GM19463 (cell line): ENCODE results near the gene COL18A1.

Source experiments
- ATAC-seq: cut with Tn5 transposase; IDR thresholded peaks from one replicate; pipeline ENCODE4 v1.9.1; 2021; ENCODE audit warnings: mild to moderate bottlenecking, moderate library complexity; ENCODE audit not compliant: unreplicated experiment

Gene COL18A1

DNA sequence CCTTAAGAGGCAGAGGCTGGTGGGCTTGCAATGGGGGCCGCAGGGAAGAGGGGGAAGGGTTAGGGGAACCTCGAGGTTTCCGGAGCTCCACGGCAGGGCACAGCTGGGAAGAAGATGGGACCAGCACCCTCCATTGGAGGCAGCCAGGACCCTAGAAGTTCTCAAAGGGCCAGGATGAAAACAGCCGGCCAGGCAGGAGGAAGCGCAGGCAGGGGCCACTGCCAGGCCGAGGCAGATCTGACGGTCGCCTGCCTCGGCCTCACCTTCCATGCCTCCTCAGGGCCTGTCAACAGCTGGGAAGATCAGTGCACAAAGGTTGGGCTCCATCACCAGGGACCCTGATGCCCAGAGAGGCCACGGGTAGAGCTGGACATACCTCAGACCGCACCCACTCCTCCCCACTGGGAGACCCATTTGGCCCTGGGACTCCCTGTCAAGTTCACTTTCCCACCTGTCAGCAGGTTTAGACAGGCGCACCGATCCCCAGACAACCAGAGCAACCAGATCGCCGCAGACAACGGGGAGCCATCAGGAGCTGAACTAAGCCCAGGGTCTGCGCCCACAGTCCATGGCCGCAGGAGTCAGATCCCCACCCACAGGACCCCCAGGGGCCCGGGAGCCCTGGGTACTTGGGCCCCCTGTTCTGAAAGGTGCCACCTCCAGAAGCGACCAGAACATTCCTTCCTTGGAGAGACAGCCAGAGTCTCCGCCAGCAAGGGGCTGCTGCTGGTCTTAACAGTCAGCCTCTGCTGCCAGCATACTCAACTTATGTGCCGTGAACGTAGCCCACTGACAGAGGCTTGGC, 135.0 kb downstream of the COL18A1 start:
- ATAC-seq, result no peak

- no peak for ATAC-seq
These were observed 135.6 kb downstream of the COL18A1 start for GRCh38 chr21:45540601-45540970.

GRCh38 chr21:45541221-45542039, 136.5 kb downstream of the COL18A1 start:
- peak; percentile 70 for ATAC-seq

- ATAC-seq, result peak; percentile 62
These were observed 137.3 kb downstream of the COL18A1 start, which contains the start of gene SLC19A1 for GRCh38 chr21:45542242-45542666. Gene SLC19A1, minus strand, starts transcription at chr21:45542440. Its CDS starts 4,481 bp downstream, at chr21:45537959.

GRCh38 chr21:45542667-45543370, 137.9 kb downstream of the COL18A1 start:
- no peak for ATAC-seq

DNA sequence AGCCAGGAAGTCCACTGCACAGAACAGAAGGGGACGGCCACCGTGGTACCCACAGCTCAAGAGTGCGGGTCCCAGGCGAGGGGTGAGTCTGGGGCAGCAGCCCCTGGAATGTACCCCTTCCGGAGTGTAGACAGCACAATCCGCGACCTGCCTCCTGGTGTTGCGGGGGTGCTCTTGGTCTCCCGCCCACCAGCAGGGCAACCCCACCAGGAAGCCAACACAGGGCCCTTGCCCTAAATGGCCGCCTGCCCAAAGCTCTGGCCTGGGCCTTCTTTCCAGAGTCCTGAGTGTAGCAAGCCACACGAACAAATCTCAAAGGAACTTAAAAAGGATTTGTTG, 138.4 kb downstream of the COL18A1 start:
- ATAC-seq, result no peak

DNA sequence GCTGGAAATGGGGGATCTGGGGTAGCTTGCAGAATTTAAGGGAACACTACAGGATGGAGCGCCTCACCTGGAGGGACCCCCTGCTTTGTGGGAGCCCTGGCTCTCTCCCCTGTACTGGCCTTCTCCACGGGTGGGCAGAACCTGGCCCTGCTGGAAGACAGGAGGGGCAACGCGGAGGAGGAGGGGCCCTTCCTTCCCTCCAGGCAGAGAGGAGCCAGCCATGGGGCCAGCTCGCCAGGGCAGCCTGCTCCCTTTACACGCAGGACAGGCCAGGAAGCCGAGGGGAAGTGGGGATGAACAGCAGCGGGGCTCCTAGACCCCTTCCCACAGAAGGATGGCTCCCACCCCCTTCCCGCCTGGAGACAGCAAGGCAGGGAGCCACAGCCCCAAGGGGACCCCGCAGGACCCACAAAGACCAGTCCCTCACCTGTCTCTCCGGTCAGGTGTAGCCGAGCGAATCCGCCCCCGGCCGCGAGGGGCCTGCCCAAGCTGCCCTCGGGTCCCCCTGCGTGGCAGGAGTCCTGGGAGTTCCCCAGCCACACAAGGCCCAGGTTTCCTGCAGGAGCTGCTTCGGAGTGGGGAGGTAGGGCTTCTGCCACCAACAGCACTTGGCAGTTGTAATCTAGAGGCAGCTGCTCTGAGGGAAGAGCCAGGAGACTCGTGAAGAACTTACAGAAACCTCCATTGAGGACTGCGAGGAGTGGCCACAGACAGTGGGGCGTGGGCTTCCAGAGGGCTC, 138.9 kb downstream of the COL18A1 start:
- no peak for ATAC-seq

GRCh38 chr21:45544449-45545235, 139.7 kb downstream of the COL18A1 start:
- no peak for ATAC-seq

GRCh38 chr21:45545236-45545570, 140.2 kb downstream of the COL18A1 start:
- ATAC-seq, result no peak

- ATAC-seq, result no peak
These were observed 140.9 kb downstream of the COL18A1 start for GRCh38 chr21:45545691-45546531.

- ATAC-seq, result no peak
These were observed 141.9 kb downstream of the COL18A1 start for GRCh38 chr21:45546636-45547544.

GRCh38 chr21:45547545-45547900, 142.6 kb downstream of the COL18A1 start:
- no peak for ATAC-seq

DNA sequence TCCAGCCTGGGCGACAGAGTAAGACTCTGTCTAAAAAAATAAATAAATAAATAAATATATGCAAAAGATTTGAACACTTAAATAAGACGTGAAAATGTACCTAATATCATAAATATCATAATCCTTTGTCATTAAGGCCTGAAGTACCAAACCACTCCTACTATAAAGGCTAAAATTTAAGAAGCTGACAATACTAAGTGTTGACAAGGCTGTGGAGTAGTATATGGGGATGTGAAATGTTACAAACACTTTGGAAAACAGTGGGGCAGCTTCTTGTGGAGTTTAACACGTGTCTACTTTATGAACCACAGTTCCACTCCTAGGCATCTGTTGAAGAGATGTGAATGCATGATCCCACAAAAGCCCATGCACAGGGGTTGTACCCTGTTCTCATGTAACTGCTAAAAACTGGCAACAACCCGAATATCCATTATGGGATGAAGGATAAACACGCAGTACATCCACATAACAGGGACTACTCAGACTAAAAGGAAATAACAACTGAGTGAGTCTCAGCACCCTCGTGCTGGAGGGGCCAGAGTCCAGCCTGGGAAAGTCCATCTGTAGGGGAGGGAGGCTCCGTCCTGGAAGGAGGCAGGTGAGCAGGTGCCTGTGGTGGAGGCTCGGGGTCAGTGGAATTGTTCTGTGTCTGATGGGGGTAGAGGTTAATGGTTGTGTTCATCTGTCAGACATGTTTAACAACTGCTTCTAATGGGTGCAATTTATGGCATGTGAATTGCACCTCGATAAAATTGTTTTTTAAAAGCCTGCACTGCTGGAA, 143.9 kb downstream of the COL18A1 start:
- ATAC-seq, result no peak

DNA sequence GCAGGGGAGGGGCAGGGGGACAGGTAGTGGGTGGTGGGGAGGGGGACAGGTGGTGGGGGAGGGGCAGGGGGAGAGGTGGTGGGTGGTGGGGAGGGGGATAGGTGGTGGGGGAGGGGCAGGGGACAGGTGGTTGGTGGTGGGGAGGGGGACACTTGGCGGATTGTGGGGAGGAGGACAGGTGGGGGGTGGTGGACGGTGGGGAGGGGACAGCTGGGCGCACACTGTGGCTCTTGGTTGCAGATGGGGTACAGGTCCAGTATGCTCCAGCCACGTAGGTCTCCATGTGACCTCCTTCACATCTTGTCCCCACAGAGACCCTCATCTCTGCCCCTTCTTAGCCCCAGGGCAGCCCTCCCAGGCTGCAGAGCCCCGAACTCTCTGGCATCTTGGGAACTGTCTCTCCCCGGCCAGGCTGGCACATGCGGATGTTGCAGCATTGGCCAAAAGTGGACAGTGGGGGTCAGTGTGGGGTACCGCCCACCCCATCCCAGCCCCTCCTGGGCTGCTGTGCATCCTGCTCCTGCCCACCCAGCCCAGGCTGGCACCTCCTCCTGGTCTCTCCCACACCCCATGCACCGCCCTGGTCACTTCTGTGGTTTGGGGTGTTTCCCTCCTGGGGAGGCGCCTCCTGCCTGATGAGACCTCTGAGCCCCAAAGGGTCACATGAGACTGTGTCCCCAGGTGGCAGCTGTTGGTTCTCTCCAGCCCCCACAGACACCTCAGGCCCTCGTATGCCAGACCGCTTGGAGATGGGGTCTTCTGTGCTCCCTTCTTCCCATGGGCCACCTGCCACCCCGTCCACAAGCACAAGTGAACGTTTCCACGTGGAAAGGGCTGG, 144.9 kb downstream of the COL18A1 start:
- ATAC-seq, result peak; percentile 51

DNA sequence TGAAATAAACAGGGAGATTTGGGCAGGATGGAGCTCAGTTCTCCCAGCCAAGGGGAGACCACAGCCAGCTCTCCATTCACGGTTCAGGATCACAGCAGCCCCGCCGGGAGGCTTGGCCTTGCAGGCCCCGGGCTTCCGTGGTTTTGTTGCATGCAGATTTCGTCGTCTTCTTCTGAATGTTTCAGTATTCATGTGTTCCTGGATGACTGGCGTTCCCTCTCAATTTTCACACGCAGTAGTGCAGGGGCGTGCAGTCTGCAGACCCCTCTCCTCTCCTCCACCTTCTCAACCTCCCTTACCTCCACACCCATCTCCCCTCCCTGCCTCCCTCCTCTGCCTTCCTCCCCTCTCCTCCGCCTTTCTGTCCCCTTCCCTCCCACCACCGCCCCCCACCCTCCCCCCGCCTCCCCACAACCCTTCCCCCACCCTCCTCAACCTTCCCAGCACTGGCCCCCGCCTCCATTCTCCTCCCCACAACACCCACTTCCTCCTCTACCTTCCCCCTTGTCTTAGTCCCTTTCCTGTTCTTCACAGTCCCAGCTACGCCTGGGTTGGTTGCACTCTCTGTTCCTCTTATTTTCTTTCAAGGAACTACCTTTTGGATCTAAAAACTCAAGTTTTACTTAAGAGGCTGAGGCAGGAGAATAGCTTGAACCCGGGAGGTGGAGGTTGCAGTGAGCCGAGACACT, 145.7 kb downstream of the COL18A1 start:
- peak; percentile 33 for ATAC-seq

GRCh38 chr21:45551316-45551715, 146.4 kb downstream of the COL18A1 start:
- ATAC-seq, result no peak
